Measurements from ENCODE around the gene WTAP. TPM values are rescaled to one million over a fixed set of nuclear protein-coding genes. Genes with fewer than 3 reads are reported as not detected.
"Not testable (repeated sequence)": the region's sequence is repeated elsewhere in the genome, so short reads cannot be mapped to it uniquely, and the experiment has no call there.

WTAP gene
- total RNA-seq, 1 experiment from 2014 or later = 114 TPM

DNA sequence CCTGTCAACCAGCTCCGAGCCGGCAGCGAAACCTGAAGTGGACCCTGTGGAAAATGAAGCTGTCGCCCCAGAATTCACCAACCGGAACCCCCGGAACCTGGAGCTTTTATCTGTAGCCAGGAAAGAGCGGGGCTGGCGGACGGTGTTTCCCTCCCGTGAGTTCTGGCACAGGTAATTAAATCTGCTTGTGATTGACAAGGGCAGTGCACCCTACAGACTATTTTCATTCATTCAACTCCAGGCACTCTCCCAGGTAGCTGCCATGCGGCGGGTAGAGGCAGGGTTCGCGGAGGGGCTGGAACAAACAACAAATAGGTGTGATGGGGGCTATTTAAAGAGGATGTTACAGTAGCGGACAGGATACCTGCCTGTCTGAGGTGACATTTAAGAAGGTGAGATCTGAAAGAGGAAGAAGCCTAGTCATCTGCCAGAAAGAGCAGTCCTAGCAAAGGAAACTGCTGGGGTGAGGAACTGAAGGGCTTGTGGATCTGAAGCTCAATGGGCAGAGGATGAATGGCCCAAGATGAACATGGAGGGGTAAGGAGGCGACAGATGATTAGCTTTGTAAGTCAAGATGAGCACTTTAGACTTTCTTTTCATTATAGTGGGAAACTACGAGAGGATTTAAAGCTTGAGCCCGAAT, 63.8 kb downstream of the WTAP start:
- Histone ChIP-seq H3K4me1 (peaks cover 18% of the 10 kb centered on the region), H3K9me3 (no peaks in the 10 kb centered on the region), H3K36me3 (ENCODE audit: control insufficient read depth, insufficient read depth, low read length) (peaks cover 3% of the 10 kb centered on the region), H3K27me3 (replicated peaks; ENCODE audit: control insufficient read depth, insufficient read depth, low read length) (no peaks in the 10 kb centered on the region), H3K4me3 (ENCODE audit: low read depth, low read length) (peak overlapping the region; percentile 95)
- Mint-ChIP-seq H3K27ac (ENCODE audit: unreplicated experiment) (peak overlapping the region; percentile 98), H3K36me3 (ENCODE audit: insufficient read depth, unreplicated experiment) (peaks cover 94% of the 10 kb centered on the region), H3K9me3 (ENCODE audit: unreplicated experiment) (no peaks in the 10 kb centered on the region), H3K4me1 (ENCODE audit: low read depth, unreplicated experiment) (peaks cover 18% of the 10 kb centered on the region), H3K27me3 (ENCODE audit: insufficient read depth, unreplicated experiment) (no peaks in the 10 kb centered on the region), H3K4me3 (ENCODE audit: unreplicated experiment) (peak overlapping the region; percentile 96)
- intact Hi-C loops (cut with micrococcal nuclease; ENCODE audit: unreplicated experiment) = loop anchor here (1.0 kb wide), 2 partner anchors 16 to 64 kb away; partner anchors contain the start of gene WTAP
- ChIA-PET CTCF (interaction anchor here (0.9 to 1.6 kb wide), 3 partner anchors 16 to 657 kb away, joined by 3 to 7 read pairs (median 4); partner anchors contain the start of gene ACAT2), POLR2A (interaction anchor here (1.0 to 4.4 kb wide), 5 partner anchors 15 to 178 kb away, joined by 3 to 71 read pairs (median 21); partner anchors contain the start of genes ACAT2 and WTAP)
- BruUV-seq (replicated peaks) = no TSS peak
- TF ChIP-seq, protein P1, sequence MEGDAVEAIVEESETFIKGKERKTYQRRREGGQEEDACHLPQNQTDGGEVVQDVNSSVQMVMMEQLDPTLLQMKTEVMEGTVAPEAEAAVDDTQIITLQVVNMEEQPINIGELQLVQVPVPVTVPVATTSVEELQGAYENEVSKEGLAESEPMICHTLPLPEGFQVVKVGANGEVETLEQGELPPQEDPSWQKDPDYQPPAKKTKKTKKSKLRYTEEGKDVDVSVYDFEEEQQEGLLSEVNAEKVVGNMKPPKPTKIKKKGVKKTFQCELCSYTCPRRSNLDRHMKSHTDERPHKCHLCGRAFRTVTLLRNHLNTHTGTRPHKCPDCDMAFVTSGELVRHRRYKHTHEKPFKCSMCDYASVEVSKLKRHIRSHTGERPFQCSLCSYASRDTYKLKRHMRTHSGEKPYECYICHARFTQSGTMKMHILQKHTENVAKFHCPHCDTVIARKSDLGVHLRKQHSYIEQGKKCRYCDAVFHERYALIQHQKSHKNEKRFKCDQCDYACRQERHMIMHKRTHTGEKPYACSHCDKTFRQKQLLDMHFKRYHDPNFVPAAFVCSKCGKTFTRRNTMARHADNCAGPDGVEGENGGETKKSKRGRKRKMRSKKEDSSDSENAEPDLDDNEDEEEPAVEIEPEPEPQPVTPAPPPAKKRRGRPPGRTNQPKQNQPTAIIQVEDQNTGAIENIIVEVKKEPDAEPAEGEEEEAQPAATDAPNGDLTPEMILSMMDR (IDR thresholded peaks at IDR 0.05; ENCODE audit: insufficient read depth in 1 of 2, low read depth in 1 of 2, low read length in 1 of 2, severe bottlenecking in 1 of 2, unreplicated experiment in 1 of 2) = no peak
- peak in 1 of 2 experiments; percentile 20 for DNase-seq

- H3K9me3 ChIP-seq; H3K4me1 ChIP-seq; H3K4me3 Mint-ChIP-seq (ENCODE audit: unreplicated experiment); H3K4me1 Mint-ChIP-seq (ENCODE audit: low read depth, unreplicated experiment); H3K4me3 ChIP-seq (ENCODE audit: low read depth, low read length); H3K27ac Mint-ChIP-seq (ENCODE audit: unreplicated experiment); H3K36me3 ChIP-seq (ENCODE audit: control insufficient read depth, insufficient read depth, low read length); intact Hi-C loops (cut with micrococcal nuclease; ENCODE audit: unreplicated experiment); POLR2A ChIA-PET; H3K27me3 ChIP-seq (replicated peaks; ENCODE audit: control insufficient read depth, insufficient read depth, low read length); H3K9me3 Mint-ChIP-seq (ENCODE audit: unreplicated experiment); BruUV-seq (replicated peaks); CTCF ChIA-PET; H3K27me3 Mint-ChIP-seq (ENCODE audit: insufficient read depth, unreplicated experiment); DNase-seq: not testable (repeated sequence)
- peaks cover 86% of the 10 kb centered on the region for H3K36me3 Mint-ChIP-seq (ENCODE audit: insufficient read depth, unreplicated experiment)
These were observed 67.7 kb downstream of the WTAP start for GRCh38 chr6:159794976-159795375.

GRCh38 chr6:159797554-159797953, 70.2 kb downstream of the WTAP start:
- BruUV-seq (replicated peaks) = TSS peak; percentile 14
- H3K4me3 ChIP-seq (ENCODE audit: low read depth, low read length) = no peak overlapping the region
- Mint-ChIP-seq H3K4me3 (ENCODE audit: unreplicated experiment) (no peak overlapping the region), H3K36me3 (ENCODE audit: insufficient read depth, unreplicated experiment) (peaks cover 72% of the 10 kb centered on the region), H3K27me3 (ENCODE audit: insufficient read depth, unreplicated experiment) (no peaks in the 10 kb centered on the region), H3K4me1 (ENCODE audit: low read depth, unreplicated experiment) (no peaks in the 10 kb centered on the region), H3K9me3 (ENCODE audit: unreplicated experiment) (no peaks in the 10 kb centered on the region), H3K27ac (ENCODE audit: unreplicated experiment) (no peak overlapping the region)
- DNase-seq = no peak
- no peaks in the 10 kb centered on the region for H3K4me1 ChIP-seq
- H3K9me3 ChIP-seq = no peaks in the 10 kb centered on the region
- TF ChIP-seq, protein P1 (IDR thresholded peaks at IDR 0.05; ENCODE audit: insufficient read depth in 1 of 2, low read depth in 1 of 2, low read length in 1 of 2, severe bottlenecking in 1 of 2, unreplicated experiment in 1 of 2) = no peak
- ChIA-PET CTCF (no interaction called here), POLR2A (no interaction called here)
- intact Hi-C loops (cut with micrococcal nuclease; ENCODE audit: unreplicated experiment) = no loop called here
- no peaks in the 10 kb centered on the region for H3K27me3 ChIP-seq (replicated peaks; ENCODE audit: control insufficient read depth, insufficient read depth, low read length)
- H3K36me3 ChIP-seq (ENCODE audit: control insufficient read depth, insufficient read depth, low read length) = peaks cover 4% of the 10 kb centered on the region

All from Caco-2 (cell line).